ENCODE data around the gene PNLDC1.

Gene PNLDC1, protein sequence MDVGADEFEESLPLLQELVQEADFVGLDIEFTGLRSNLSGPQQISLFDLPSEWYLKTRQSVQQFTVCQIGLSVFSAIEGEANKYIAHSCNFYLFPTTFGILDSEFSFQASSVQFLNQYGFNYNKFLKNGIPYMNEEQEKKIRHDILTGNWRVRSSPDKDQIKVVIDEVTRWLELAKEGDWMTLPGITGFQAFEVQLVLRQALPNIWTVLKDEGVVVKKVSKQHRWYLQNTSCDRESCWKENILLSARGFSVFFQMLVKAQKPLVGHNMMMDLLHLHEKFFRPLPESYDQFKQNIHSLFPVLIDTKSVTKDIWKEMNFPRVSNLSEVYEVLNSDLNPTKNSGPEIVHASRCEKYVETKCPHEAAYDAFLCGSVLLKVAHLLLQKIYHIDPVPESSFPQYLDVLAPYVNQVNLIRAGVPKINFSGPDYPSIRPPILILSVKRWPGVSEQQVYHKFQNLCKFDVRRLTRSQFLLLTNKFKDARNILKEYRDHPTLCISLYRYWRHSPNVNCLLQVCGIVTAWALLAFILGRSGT

DNA sequence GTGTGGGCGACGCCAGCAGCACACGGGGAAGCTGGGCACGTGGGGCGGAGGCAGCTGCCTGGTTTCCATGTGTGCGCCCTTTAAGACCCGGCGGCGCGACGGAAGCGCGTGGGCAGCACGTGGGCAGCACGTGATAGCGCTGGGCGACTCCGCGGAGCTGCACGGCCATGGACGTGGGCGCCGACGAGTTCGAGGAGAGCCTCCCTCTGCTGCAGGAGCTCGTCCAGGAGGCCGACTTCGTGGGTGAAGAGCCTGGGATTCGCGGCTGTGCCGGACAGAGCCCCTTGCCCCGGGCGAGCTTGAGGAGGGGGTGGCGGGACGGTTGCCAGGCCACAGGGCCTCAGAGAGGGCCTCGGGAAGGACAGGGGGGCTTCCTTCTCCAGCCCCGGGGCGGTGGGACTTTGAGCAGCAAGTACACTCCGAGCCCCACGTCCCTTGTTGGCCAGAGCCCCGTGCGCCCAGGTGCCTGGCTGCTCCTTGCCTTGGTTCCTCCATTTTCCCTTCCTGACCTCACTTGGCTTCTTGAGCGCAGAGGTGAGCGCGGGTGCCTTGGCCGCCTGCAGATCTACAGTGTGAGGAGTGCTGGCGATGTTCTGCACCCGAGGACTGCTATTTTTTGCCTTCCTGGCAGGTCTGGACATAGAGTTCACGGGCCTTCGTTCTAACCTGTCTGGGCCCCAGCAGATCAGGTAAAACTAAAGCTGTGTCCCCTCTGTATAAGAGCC is at the start of gene PNLDC1:
Gene PNLDC1 (plus strand): TSS at position 136 of the 725 bp plus-strand sequence. CDS start 32 bp downstream, at position 168.
- no peak for DNase-seq

DNA sequence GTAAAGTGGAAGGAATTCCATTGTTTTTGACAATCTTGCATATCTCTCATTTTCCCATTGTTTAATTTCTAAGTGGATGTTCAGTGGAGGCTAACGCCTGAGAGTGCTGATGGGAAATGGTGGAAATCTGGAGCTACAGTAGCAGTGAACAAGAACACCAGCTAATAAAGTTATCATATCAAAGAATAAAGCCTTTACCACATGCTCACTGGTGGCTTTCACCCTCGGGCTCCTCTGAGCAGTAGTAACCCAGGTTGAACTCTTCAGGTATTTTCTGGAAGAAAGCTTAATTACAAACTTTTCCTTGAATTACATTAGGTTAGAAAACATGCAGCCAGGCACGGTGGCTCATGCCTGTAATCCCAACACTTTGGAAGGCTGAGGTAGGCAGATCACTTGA is 48.6 kb upstream of the PNLDC1 start:
- DNase-seq: no peak

DNA sequence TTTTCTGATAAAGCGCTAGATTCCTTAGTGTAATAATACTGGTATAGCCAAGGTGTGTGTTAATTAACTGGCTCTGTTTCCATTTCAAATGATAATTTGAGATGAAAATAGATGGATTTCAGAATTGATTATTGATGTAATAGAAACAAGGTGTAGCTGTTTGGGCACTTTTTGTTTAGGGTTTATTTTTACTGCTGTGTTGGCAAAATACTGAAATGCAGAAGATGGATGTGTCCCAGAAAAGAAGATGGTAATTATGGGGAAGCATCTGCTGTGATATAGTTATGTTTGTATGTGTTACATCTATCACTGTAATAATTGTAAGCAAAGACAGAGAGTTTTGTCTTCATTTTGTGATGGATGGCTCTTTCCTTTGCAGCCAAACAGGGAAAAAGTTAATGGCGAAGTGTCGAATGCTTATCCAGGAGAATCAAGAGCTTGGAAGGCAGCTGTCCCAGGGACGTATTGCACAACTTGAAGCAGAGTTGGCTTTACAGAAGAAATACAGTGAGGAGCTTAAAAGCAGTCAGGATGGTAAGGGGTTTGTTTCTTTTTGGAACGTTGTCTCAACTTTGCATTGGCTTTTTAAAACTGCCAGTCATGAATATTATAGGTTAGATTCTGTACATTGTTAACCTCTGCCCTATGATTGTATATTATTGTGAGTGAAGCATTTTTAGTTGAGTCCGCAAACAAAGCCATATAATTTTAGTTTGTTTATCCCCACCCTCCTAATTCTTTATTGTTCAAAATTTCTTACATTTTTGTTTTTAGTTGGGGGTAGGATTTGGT is 46.8 kb upstream of the PNLDC1 start:
- no peak for DNase-seq

DNA sequence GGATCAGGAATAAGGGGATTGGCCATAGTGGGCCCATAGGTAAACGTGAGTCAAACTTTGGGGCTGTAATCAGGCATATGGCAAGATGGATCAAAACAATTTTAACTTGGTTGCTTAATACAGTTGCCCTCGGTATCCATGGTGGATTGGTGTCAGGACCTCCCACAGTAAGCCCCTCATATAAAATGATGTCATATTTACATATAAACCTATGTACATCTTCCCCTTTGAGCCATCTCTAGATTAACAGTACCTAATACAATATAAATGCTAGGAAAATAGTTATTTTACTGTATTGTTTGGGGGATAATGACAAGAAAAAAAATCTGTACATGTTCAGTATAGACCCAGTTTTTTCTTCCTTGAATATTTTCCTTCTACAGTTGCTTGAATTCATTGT is 45.7 kb upstream of the PNLDC1 start:
- DNase-seq: no peak

DNA sequence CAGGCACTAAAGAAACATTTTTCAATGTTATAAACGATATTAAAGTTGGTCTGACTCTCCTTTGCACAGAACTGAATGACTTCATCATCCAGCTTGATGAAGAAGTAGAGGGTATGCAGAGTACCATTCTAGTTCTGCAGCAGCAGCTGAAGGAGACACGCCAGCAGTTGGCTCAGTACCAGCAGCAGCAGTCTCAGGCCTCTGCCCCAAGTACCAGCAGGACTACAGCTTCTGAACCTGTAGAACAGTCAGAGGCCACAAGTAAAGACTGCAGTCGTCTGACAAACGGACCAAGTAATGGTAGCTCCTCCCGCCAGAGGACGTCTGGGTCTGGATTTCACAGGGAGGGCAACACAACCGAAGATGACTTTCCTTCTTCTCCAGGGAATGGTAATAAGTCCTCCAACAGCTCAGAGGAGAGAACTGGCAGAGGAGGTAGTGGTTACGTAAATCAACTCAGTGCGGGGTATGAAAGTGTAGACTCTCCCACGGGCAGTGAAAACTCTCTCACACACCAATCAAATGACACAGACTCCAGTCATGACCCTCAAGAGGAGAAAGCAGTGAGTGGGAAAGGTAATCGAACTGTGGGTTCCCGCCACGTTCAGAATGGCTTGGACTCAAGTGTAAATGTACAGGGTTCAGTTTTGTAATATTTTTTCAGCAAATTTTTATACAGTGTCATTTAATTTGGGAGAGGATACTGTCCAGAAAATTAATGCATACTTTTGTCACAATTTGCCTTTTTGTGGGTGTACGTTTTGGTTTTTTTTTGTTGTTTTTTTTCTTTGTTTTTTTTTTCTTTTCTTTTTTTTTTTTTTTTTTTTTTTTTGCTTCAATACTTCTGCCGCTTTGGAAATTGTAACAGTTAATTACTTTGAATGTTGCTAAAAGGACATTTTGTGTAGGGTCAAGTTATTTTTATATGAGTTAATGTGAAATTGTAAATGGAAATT is 44.8 kb upstream of the PNLDC1 start:
- DNase-seq: no peak

DNA sequence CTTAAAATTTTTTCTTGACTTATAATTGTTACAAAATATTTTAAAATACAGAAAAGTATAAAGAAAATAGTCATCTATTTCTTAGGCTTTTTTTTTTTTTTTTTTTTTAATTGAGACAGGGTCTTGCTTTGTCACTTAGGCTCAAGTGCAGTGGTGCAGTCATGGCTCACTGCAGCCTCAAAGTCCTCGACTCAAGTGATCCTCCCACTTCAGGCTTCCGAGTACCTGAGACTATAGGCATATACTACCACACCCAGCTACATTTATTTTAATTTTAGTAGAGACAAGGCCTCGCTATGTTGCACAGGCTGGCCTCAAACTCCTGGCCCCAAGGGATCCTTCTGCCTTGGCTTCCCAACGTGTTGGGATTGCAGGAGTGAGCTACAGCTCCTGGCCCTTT is 43.6 kb upstream of the PNLDC1 start:
- DNase-seq: no peak

DNA sequence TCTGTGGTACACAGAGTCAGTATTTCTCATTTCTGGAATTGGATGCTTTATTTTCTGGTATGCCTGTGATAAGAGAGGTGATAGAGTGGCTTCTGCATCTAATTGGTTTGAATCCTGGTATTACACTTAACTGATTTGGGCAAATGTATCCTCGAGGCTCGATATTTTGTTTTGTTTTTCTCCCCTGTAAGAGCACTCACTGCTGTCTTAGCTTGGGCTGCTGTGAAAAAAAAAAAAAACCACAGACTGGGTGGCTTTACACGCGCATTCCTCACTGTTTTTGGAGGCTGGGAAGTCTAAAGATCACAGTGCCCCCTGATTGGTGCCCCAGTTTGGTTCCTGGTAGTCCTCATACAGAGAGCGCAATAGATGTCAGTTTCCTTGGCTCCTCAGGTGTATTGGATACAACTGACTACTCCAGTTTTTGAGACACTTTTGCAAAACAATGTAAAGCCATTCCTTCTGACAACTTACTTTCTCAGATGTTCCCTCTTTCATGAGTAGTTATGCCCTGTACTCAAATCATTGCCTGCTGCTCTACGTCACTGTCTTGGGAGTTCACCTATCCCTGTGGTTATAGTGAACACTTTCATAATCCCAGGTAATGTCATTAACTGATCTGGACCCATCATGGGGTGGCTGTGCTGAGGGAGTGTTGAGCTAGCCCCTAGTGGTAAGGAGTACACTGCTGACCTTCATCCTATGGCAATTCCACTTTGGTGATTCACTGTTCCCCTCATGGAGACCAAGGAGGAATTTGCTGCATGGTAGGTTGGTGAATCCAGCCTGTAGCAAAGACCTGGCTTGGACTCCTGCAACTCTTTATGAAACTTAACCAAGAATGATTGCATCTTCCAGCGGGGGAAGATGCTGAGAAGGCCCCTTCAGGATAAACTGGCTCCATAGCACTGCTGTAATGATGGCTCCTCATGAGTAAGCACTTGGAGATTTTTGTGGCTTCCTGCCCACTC is 41.8 kb upstream of the PNLDC1 start:
- no peak for DNase-seq

DNA sequence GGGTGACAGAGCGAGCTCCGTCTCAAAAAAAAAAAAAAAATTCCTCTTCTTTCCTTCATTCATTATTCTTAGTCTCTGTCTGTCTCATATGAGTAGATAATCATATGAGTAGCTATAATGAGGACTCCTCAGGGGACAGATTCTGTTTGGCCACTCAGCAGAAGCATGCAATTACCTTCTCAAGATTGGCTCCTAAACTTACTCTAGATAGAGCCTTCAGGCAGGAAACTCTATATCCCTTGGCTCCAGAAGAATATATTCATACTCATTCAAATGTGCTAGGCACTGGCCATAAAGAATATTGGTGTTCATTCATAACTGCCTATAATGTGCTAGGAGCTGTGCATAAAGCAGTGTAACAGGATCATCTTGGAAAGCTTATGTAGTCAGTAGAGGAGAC is 40.4 kb upstream of the PNLDC1 start:
- no peak for DNase-seq

DNA sequence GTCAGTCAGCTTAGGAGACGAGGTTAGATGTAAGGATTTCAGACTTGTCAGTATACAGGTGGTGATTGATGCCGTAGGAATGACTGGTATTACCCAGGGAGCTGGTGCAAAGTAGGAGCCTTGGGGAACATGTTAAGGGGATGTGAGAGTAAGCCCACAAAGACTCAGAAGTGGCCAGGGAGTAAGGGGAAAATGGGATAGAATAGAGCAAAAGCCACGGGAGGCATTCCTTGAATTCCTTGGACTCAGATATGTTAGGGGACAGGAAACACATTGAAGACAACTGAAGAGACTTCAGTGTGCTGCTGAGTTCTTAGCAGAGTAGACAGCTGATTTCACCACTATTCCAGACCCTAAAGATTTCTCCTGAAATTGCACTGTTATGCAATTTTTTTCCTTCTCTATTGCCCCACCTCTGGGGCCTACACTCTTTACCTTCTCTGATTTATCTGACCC is 39.4 kb upstream of the PNLDC1 start:
- DNase-seq: no peak

DNA sequence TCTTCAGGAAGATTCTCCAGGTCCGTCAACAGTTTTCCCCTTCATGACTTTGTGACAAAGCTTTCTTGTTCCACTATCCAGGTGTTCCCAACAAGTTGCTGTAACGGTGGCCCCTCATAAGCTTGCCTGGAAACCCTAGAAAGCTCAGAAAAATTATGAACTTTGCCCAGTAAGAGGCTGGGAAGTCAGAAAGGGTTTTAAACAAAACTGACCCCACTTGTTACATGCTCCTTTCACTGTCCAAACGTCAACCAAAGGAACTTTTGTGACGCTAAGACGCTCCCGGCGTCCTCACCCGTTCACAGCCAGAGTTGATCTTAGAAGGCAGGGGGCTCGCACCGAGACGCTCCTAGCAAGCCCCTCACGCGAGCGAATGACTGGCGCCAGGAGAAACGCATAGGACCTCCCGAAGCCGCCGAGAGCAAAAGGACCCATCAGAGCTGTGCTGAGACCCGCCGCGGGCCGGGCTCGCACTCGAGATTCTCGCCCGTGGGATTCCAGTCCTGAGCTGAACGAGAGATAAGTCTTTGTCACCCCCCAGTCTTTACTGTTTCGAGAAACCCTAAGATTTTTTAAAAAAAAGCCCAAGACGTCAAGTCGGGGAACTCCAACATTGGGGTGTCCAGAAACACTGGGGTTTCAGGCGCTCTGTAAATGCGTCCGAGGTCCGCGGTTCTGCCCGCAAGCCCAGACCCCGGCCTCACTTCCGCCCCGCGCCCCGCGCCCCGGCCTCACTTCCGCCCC is 38.8 kb upstream of the PNLDC1 start:
- DNase-seq: no peak

DNA sequence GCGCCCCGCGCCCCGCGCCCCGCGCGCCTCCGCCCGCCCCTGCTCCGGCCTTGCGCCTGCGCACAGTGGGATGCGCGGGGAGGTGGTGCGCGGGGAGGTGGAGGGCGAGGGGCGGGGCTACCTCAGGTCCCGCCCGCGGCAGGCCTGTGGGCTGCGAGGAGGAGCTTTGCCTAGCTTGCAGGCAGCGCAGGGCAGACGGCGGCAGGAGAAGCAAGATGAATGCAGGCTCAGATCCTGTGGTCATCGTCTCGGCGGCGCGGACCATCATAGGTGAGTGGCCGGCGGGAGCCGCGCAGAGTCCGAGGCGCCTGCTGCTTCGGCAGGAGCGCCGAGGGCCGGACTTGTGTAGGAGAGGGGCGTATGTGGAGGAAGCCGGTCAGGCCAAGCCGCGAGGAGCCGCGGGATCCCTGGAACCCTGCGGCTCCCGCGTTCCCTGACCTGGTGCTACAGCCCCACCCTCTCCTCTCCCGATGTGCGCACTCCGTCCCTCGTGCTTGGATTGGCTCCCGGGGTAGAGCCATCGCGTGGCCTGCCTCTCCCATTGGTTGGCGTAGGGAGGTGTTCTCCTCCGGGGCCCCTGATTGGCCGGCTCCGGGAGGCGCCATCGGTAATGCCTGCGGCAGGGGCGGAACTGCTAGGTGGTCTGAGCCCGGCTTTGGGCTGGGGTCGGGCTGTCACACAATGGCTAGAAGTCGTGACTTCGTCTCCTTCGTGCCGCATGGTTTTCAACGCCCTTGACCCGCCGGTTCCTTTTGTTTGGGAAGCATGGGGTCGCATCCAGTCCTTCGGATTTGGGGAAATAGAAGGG is 38.0 kb upstream of the PNLDC1 start, which contains the start of gene ACAT2:
Gene ACAT2 (plus strand): TSS at position 173 of the 808 bp plus-strand sequence. CDS start 43 bp downstream, at position 216.
- DNase-seq: peak; percentile 96

DNA sequence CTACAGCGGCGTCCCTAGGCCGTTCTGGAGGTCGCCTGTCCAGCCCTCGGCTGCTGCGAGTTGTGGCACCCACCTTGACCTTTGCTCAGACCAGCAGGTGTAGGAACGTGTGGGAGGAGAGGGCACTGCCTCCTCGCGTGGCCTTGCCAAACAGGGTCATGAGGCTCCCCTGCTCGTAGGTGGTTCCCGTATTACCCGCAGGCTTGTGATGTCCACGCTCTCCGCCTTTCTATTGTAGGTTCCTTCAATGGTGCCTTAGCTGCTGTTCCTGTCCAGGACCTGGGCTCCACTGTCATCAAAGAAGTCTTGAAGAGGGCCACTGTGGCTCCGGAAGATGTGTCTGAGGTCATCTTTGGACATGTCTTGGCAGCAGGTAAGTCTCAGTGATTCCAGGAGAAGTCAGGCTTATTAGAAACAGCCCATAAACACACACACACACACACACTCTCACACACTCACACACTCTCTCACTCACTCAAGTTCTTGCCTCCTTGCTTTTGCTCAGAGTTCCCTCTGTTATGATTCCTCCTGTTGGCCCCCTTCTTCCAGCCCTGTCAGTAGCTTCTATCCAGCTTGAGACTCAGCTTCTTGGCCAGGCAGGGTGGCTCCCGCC is 37.3 kb upstream of the PNLDC1 start:
- DNase-seq: no peak

DNA sequence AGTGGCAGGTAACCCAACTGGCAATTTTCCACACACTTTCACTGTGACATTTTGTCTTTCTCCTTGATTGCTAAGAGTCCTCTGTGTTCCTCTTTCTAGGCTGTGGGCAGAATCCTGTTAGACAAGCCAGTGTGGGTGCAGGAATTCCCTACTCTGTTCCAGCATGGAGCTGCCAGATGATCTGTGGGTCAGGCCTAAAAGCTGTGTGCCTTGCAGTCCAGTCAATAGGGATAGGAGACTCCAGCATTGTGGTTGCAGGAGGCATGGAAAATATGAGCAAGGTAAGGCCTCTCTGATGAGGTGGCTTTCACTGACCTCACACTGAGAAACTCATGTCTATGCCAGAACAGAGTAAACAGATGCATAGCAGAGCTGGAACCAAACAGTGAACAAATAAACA is 33.2 kb upstream of the PNLDC1 start:
- no peak for DNase-seq

DNA sequence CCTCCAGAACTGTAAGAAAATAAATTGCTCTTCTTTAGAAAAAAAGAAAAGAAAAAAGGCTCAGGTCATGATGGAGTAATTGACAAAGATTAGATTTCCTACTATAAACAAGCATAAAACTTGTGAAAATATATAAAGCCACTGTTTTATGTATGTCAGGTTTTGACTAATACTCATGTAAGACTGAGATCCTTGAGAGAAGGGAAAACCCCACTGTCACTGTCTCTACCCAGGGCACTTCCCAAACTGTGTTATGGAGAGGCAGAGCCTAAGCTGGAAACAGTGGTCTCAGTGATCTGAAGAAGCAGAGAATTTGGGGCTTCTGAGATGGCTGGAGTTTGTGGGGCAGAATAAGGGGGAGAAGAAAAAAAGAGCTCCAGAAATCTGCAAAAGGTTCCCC is 30.6 kb upstream of the PNLDC1 start:
- no peak for DNase-seq

DNA sequence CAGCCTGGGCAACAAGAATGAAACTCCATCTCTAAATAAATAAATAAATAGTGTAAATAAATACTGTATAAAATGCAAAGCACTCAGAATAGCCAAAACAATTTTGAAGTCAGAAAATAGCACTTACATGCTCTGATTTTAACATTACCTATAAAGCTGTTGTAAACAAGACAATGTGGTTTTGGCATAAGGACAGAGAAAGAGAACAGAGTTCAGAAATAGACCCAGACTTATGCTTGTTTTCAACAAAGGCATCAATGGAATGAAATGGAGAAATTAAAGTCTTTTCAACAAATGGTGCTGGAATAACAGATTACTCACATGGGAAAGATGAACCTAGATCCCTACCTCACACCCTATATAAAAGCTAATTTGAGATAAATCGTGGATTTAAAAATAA is 27.9 kb upstream of the PNLDC1 start:
- no peak for DNase-seq

DNA sequence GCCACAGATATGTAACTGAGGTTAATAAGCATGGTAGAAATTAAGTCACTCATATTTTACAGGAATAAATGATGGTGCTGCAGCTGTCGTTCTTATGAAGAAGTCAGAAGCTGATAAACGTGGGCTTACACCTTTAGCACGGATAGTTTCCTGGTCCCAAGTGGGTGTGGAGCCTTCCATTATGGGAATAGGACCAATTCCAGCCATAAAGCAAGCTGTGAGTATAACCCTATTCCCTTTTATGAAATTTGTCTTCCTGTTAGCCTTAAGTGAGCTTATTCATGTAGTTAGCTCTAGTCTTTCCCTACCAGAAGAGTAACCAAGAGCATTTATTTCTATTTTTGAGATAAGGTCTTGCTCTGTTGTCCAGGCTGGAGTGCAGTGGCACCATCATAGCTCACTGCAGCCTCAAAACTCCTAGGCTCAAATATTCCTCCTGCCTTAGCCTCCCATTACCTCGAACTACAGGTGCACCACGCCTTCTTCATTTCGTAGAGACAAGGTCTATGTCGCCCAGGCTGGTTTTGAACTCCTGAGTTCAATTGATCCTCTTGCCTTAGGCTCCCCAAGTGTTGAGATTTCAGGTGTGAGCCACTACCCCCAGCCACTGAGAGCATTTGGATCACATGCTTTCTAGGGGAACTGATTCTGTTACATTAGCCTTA is 22.7 kb upstream of the PNLDC1 start:
- no peak for DNase-seq

DNA sequence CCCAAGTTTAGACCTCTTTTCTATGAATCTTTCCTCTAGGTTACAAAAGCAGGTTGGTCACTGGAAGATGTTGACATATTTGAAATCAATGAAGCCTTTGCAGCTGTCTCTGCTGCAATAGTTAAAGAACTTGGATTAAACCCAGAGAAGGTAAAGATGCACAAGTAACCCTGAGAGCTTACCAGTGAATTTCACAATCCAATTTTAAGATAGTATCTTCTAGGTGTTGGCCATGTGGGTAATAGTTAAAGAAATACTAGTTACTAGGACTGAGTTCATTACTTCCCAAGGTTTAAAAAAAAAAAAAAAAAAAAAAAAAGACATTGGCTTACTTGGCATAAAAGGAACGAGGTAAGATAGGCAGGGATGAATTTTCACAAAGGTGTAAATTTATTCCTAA is 21.9 kb upstream of the PNLDC1 start:
- no peak for DNase-seq

DNA sequence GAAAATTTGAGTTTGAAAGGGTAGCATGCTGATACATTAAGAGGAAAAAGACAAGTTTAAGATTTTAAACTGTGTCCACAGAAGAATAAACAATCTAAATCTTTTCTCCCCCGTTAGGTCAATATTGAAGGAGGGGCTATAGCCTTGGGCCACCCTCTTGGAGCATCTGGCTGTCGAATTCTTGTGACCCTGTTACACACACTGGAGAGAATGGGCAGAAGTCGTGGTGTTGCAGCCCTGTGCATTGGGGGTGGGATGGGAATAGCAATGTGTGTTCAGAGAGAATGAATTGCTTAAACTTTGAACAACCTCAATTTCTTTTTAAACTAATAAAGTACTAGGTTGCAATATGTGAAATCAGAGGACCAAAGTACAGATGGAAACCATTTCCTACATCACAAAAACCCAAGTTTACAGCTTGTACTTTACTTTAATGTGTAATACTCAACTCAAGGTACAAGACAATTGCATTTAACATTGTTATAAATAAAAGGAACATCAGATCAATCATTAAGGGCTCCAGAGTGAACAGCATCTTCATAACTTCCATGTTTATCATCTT is 21.5 kb upstream of the PNLDC1 start:
- DNase-seq: no peak
